Hematopoietic multipotent progenitor cell treated with erythropoietin and hydrocortisone succinate and interleukin-3 and kit ligand, for 8 days (in vitro differentiated cells): ENCODE results near the gene HRAS.

Source experiments
- DNase-seq: peaks from one replicate; pipeline ENCODE4 v3.0.0-alpha.2; 2015

HRAS gene

DNA sequence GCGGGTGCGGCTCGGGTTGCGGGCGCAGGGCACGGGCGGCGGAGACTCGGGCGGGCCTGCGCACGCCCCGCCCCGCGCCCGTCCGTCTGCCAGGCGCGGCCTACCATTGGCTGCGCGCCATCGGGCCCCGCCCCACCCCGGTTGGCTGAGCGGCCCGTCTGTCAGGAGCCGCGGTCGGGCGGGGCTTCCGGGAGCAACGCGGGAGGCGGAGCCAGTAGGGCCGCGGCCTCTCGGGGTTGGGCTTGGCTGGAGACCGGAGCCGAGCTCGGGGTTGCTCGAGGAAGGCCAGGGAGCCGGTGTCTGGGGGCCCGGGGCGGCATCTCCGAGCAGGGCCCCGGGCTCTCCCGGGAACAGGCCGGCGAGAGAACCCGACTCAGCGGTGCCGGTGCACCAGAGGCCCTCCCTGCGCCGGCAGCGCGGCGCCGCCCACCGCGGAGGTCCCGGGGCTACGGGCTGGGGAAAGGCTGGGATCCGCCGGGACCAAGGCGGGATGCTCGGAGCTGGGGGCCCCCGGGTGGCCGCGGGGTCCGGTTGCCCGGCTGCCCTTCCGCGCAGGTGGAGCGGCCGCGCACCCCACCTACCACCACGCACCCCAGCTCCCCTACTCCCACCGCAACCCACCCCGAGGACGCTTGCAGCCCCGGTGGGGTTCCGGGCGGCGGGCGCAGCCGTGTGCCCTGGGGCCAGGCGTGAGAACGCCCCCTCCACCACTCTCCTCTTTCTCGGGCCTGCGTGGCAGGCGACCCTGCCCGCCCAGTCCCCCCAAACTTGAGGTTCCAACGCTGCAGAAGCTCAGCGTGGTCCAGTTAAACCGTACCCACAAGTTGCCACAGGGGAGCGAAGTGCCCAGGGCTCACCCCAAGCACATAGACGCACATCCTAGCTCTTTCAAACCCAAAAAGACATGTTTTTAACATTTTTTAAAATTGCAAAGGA is at the start of gene HRAS:
Gene HRAS (minus strand): TSS at position 58 of the 936 bp plus-strand sequence.
- DNase-seq = peak; percentile 93

- DNase-seq = no peak
Observed at GRCh38 chr11:584287-584686, 48.9 kb upstream of the HRAS start.

DNA sequence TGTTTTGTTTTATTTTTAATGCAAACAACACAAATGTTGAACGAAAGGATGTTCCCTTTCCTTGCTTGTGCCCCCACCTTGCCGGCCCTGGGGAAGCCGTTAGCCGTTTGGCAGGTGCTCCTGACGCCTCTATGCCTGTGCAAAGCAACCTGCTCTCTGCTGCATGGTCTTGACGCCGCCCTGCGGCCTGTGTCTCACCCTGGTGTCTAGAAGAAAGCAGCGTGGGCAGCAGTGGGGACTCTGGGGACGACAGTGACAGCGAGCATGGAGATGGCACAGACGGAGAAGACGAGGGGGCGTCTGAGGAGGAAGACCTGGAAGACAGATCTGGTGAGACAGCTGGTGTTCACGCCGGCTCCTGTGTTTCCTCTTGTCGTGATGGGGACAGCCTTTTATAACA is 46.4 kb upstream of the HRAS start:
- no peak for DNase-seq

DNA sequence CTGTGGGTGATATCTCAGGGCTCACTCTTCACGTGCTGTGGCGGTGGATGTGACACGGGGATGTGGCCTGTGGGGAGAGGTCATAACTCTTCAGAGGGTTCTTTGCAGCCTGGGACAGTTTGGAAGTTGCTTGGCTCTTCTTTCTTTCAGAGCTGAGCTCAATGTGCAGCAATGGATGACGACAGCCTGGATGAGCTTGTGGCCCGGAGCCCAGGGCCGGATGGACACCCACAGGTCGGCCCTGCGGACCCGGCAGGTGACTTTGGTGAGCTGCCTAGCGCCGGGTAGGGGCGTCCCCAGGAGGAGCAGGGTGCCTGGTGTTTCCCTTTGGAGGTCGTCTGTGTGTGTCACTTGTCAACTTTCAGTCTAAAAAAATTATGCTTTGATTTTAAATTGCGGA is 46.0 kb upstream of the HRAS start:
- DNase-seq = no peak

DNA sequence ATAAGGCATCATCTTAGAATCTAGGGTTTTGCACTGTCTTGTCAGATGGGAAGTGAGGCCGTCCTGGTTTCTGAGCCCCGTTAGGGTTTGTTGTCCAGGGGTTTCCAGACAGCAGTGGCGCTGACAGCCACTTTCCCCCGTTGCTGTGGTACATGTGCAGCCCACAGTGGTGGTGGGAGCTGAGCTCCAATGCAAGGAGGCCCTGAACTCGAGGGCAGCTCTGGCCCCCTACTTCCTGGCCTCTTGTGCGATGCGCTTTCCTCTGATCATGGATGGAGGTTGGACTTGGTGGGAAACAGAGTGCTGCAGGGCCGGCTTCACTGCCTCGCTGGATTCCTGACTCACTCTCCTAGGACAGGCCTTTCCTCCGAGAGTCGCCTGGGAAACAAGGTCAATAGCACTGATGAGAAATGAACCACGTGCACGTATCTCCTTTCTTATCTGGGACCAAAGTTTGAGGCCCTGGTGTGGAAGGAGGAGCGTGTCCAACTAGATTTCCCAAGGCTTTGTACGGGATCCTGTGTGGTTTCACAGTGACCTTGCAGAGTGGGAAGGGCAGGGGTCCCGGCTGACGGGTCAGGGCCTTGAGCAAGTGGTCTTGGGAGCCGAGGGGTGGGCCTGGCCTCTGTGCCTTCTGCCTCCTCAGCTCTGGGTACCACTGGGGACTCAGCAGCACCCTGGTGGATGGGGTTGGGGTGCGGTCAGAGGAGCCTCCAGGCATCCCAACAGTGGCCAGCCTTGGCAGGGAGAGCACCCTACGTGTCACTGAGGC is 44.6 kb upstream of the HRAS start:
- no peak for DNase-seq

- DNase-seq = no peak
Observed at GRCh38 chr11:578276-579035, 43.1 kb upstream of the HRAS start.

DNA sequence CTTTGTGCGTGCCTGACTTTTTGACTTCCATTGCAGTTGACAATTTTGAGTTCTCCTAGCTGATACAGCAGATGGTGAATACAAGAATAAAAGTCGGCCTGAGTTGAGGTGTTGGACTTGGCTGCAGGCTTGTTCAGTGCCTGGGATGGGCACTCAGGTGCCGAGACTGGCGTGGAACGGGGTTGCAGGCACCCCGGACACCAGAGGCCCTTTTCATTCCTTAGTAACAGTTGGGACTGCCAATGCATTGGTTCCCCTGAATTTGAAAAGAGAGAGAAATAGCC is 42.2 kb upstream of the HRAS start:
- DNase-seq = no peak

- no peak for DNase-seq
Observed at GRCh38 chr11:576811-577610, 41.6 kb upstream of the HRAS start.

DNA sequence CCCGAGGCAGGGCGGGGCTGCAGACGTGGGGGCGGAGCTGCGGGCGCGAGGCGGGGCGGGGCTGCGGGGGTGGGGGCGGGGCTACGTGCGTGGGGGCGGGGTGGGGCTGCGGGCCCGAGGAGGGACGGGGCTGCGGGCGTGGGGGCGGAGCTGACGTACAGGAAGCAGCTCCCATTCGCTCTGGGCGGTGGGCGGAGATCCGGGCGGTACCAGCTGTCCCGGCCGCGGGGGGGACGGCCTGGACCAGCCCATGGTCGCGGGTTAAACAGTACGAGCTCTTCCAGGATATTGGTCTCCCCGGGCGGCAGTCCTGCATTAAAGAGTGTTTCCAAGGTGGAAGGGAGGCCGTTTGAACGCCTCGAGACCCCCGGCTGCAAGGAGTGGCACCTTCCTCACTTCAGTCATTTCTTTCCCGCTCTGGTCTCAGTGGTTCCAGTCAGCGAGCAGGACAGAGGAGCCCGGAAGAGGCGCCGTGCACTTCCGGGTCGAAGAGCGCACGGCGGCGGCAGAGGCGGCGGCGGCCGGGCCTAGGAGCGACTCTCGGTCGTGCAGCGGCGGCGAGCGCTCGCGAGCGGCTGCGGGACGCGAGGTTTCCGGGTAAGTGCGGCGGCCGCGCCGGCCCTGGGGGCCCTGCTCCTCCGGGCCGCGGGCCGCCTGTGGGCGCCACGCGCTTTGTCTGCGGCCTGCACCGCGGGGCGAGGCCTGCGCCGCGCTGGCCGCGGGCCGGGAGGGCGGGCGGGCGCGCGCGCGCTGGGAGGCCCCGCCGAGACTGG is 40.8 kb upstream of the HRAS start, which contains the start of gene PHRF1:
Gene PHRF1 (plus strand): TSS at position 475 of the 773 bp plus-strand sequence. CDS start 5,043 bp downstream, outside the sequence.
- DNase-seq = peak; percentile 94

DNA sequence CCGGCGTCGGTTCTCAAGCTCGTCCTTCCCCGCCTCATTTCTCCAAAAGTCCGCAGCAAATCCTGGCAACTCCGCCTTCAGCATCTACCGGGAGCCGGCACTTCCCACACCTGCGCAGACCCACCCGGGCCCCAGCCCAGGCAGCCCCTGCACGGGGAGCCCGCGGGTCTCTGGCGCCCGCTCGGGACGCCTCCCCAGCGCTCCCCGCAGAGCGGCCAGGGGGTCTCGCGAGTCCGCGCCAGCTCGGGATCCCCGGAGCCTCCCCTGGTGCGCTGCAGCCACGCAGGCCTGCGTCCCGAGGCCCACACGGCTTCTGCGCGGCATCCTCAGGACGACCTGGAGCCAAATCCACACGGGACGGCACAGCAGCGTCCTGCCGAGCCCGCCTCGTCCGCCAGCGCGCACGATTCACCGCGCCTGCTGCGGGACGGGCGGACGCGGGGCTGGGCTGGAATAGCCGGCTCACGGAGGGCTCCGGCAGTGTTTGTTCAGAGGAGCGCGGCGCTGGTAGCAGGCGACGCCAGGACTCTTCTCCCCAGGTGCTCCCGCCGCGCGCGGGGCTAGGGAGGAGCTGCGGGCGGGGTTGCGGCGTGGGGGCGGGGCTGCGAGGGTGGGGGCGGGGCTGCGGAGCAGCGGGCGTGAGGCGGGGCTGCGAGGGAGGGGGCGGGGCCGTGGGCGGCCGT is 40.1 kb upstream of the HRAS start:
- peak; percentile 57 for DNase-seq

- no peak for DNase-seq
Observed at GRCh38 chr11:574632-575312, 39.4 kb upstream of the HRAS start.

- peak; percentile 40 for DNase-seq
Observed at GRCh38 chr11:574031-574570, 38.7 kb upstream of the HRAS start.

GRCh38 chr11:573146-573759 is 37.9 kb upstream of the HRAS start:
- no peak for DNase-seq

DNA sequence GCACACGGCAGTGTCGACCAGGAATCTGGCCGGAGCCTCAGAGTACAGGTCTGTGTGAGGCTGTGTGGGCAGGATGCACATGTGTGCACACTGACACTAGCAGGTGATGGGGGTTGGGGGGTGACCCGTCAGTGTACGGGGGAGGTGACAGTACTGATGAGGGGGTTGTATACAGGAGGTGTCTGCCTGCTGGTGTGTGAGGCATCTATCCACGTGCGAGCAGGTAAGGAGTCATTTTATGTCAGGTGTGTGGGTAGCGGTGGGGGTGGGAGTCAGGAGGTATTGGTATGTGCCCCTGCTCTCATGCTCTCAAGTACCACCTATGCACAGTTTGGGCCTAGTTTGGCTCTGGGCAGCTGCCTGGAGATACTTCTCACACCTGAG is 36.4 kb upstream of the HRAS start:
- DNase-seq = no peak

DNA sequence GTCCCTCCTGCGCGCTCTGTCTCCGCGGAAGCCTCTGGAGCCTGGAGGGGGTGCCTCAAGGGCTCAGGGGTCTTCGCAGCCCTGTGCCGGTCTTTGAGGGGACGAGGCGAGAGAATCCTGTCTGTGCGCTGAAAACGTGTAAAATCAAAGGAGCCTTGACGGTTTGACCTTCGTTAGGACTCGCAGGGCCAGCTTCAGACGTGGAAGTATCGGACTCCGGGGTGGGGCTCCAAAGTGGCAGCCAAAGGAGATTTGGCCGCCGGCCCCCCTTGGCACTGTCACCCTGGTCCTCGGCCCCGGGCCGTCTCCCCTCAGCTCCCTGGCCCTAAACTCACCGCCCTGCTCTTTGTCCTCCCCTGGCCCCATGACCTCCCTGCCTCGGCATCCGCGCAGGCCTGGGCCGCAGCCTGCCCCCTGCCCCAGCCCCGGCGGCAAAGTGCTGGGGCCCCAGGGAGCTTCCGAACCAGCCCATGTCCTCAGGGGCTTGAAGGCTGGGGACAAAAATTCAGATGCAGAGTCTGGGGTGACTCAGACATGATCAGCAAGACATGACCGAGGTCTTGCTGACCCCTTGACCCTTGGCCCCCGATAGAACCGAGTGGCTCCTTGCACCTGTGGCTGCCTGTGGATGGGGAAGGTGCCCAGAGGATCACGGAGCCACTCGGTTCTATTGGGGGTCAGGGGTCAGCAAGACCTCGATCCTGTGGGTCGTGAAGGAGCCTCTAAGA is 33.9 kb upstream of the HRAS start:
- DNase-seq = no peak

GRCh38 chr11:568306-569157 is 33.2 kb upstream of the HRAS start:
- peak; percentile 93 for DNase-seq

- DNase-seq = no peak
Observed at GRCh38 chr11:567629-568292, 32.4 kb upstream of the HRAS start.
